A673 (cell line): ENCODE measurements around the gene CCDC78. TPM values are rescaled to one million over a fixed set of nuclear protein-coding genes. Genes with fewer than 3 reads are reported as not detected.
"Not testable (repeated sequence)": the region's sequence is repeated elsewhere in the genome, so short reads cannot be mapped to it uniquely, and the experiment has no call there.

Experiments
- BruUV-seq: library from RNA; stranded (reverse); fragments of 400-500 nt; replicated peaks from 2 replicates; lab custom pipeline; 2021; lab: Mats Ljungman, UMichigan
- CTCF ChIA-PET: fragments of 300-600 bp; sonication (Branson Sonifier 250); formaldehyde crosslinking; loops from one replicate; lab custom pipeline; 2022; ENCODE audit warnings: antibody characterized with exemption; lab: Charles Lee
- POLR2A ChIA-PET: fragments of 300-600 bp; sonication (Branson Sonifier 250); formaldehyde crosslinking; loops from one replicate; lab custom pipeline; 2022; ENCODE audit warnings: antibody characterized with exemption; ENCODE audit not compliant: low non-redundant PET; lab: Charles Lee
- DNase-seq: peaks from one replicate; pipeline ENCODE4 v3.0.0-alpha.2; 2015; ENCODE audit warnings: low spot score
- H3K27ac ChIP-seq: fragments of 200-600 bp; sonication (generic); 2 replicates; pipeline ENCODE4 v1.5.1; 2016; ENCODE audit warnings: mixed run types, low read depth, mild to moderate bottlenecking, mixed read lengths, antibody characterized with exemption, low read length; ENCODE audit not compliant: poor library complexity, severe bottlenecking
- H3K27me3 ChIP-seq: fragments of 200-600 bp; sonication (generic); replicated peaks from 2 replicates; pipeline ENCODE4 v1.6.1; 2017; ENCODE audit warnings: mixed run types, low read depth, mild to moderate bottlenecking, mixed read lengths, antibody characterized with exemption, low read length; ENCODE audit not compliant: insufficient read depth, poor library complexity
- H3K36me3 ChIP-seq: fragments of 200-600 bp; sonication (generic); 2 replicates; pipeline ENCODE4 v1.6.1; 2016; ENCODE audit warnings: mixed run types, mild to moderate bottlenecking, mixed read lengths, antibody characterized with exemption, low read length; ENCODE audit not compliant: insufficient read depth, poor library complexity, severe bottlenecking
- H3K4me1 ChIP-seq: fragments of 200-600 bp; sonication (generic); 2 replicates; pipeline ENCODE4 v1.6.1; 2017; ENCODE audit warnings: mixed run types, mild to moderate bottlenecking, mixed read lengths, antibody characterized with exemption, low read length; ENCODE audit not compliant: insufficient read depth, poor library complexity, severe bottlenecking
- H3K4me3 ChIP-seq: fragments of 200-600 bp; sonication (generic); 2 replicates; pipeline ENCODE4 v1.5.1; 2016; ENCODE audit warnings: low read depth, mixed run types, mild to moderate bottlenecking, mixed read lengths, low read length; ENCODE audit not compliant: poor library complexity, severe bottlenecking
- H3K9me3 ChIP-seq: fragments of 200-600 bp; sonication (generic); 2 replicates; pipeline ENCODE4 v1.6.1; 2016; ENCODE audit warnings: mixed run types, low read depth, mild to moderate bottlenecking, mixed read lengths, antibody characterized with exemption, low read length; ENCODE audit not compliant: poor library complexity, severe bottlenecking
- CTCF ChIP-seq: fragments of 300-800, 200-600 bp; sonication (generic); conservative IDR thresholded peaks from 2 replicates; pipeline ENCODE4 v1.5.1; 2017; ENCODE audit warnings: low read depth, mild to moderate bottlenecking, antibody characterized with exemption, low read length, moderate library complexity, mixed read lengths
- EZH2 ChIP-seq: fragments of 200-600 bp; sonication (generic); IDR thresholded peaks from 2 replicates; pipeline ENCODE4 v1.6.1; 2017; ENCODE audit warnings: borderline replicate concordance, low read depth, mild to moderate bottlenecking, mixed read lengths, antibody characterized with exemption, low read length; ENCODE audit not compliant: poor library complexity, severe bottlenecking
- intact Hi-C: fragments of 100-400 bp; cut with micrococcal nuclease; formaldehyde crosslinking; loops from one replicate; pipeline ENCODE4 v1.10.0; 2022; ENCODE audit not compliant: unreplicated experiment
- total RNA-seq: library from RNA; stranded (reverse); gene quantifications from 2 replicates; pipeline ENCODE4 v1.2.3, GENCODE V29; 2021

CCDC78 gene
- total RNA-seq, 1 experiment from 2014 or later = 0.28 TPM

- Histone ChIP-seq H3K36me3 (no peaks in the 10 kb centered on the region), H3K9me3 (no peaks in the 10 kb centered on the region), H3K4me1 (no peaks in the 10 kb centered on the region), H3K27me3 (no peaks in the 10 kb centered on the region), H3K27ac (no peak overlapping the region), H3K4me3 (no peak overlapping the region)
- no TSS peak for BruUV-seq
- intact Hi-C loops = no loop called here
- DNase-seq = no peak
- CTCF ChIA-PET = no interaction called here
- TF ChIP-seq EZH2 (no peak), CTCF (no peak)
- POLR2A ChIA-PET = no interaction called here
Observed at GRCh38 chr16:754656-755055, 28.4 kb upstream of the CCDC78 start.

GRCh38 chr16:754121-754607 lies 27.9 kb upstream of the CCDC78 start:
- intact Hi-C loops, POLR2A ChIA-PET, CTCF ChIA-PET: not testable (repeated sequence)

GRCh38 chr16:752007-752312 lies 25.7 kb upstream of the CCDC78 start:
- Histone ChIP-seq H3K4me3 (no peak overlapping the region), H3K9me3 (no peaks in the 10 kb centered on the region), H3K27me3 (no peaks in the 10 kb centered on the region), H3K4me1 (no peaks in the 10 kb centered on the region), H3K27ac (no peak overlapping the region), H3K36me3 (no peaks in the 10 kb centered on the region)
- BruUV-seq = no TSS peak
- intact Hi-C loops = no loop called here
- CTCF ChIA-PET = no interaction called here
- TF ChIP-seq EZH2 = no peak
- no peak for TF ChIP-seq CTCF
- POLR2A ChIA-PET = no interaction called here
- no peak for DNase-seq

More at GRCh38 chr16:754121-754607, 27.9 kb upstream of the CCDC78 start:
- not testable (repeated sequence) for DNase-seq, H3K36me3 ChIP-seq, H3K27me3 ChIP-seq, H3K9me3 ChIP-seq, H3K4me3 ChIP-seq, H3K4me1 ChIP-seq, H3K27ac ChIP-seq, BruUV-seq

- POLR2A ChIA-PET = no interaction called here
- Histone ChIP-seq H3K27ac (no peak overlapping the region), H3K36me3 (no peaks in the 10 kb centered on the region), H3K27me3 (no peaks in the 10 kb centered on the region), H3K9me3 (no peaks in the 10 kb centered on the region), H3K4me1 (no peaks in the 10 kb centered on the region), H3K4me3 (no peak overlapping the region)
- BruUV-seq = no TSS peak
- TF ChIP-seq CTCF (no peak), EZH2 (no peak)
- DNase-seq = no peak
- intact Hi-C loops = no loop called here
- CTCF ChIA-PET = no interaction called here
Observed at GRCh38 chr16:751152-752006, 25.1 kb upstream of the CCDC78 start.
